Transverse colon (tissue), 4 donors: Measurements from ENCODE around the gene MFRP. TPM values are rescaled to one million over a fixed set of nuclear protein-coding genes. Genes with fewer than 3 reads are reported as not detected.

Experiments
- DNase-seq: peaks from one replicate; pipeline ENCODE4 v3.0.0-alpha.2; 2019
- H3K27ac ChIP-seq, 4 donors: fragments of 200-600 bp; sonication (generic); 2 replicates each; pipeline ENCODE4 v1.5.1; 2016 to 2018; ENCODE audit warnings: inconsistent platforms in 4 of 4
- H3K27me3 ChIP-seq: fragments of 200-600 bp; sonication (generic); 2 replicates; pipeline ENCODE4 v1.5.1; 2017; ENCODE audit warnings: inconsistent platforms
- H3K36me3 ChIP-seq, 4 donors: fragments of 200-600 bp; sonication (generic); 2 replicates each; pipeline ENCODE4 v1.5.1; 2017 to 2019; ENCODE audit warnings: inconsistent platforms in 4 of 4
- H3K4me1 ChIP-seq, 4 donors: fragments of 200-600 bp; sonication (generic); 2 replicates each; pipeline ENCODE4 v1.5.1; 2017 to 2020; ENCODE audit warnings: inconsistent platforms in 4 of 4
- H3K4me3 ChIP-seq, 4 donors: fragments of 200-600 bp; sonication (generic); 1 replicate in 1 of 4; 2 replicates in 3 of 4; pipeline versions ENCODE4 v1.5.1 to v1.6.1; 2017 to 2019; ENCODE audit warnings: inconsistent platforms in 4 of 4
- H3K9me3 ChIP-seq, 2 donors: fragments of 200-600 bp; sonication (generic); 2 replicates each; pipeline ENCODE4 v1.5.1; 2017 to 2019; ENCODE audit warnings: inconsistent platforms in 2 of 2
- CTCF ChIP-seq, 5 experiments: fragments of 200-600 bp in 3 of 5; fragments of 450-650 bp in 2 of 5; sonication (generic) in 3 of 5; IDR thresholded peaks; 1 replicate in 2 of 5; 2 replicates in 3 of 5; pipeline ENCODE4 v1.5.1; 2016 to 2017; ENCODE audit warnings: antibody characterized with exemption in 5 of 5, inconsistent platforms in 3 of 5, mild to moderate bottlenecking in 2 of 5, moderate library complexity in 1 of 5
- EP300 ChIP-seq: sonication (generic); formaldehyde crosslinking; IDR thresholded peaks from one replicate; pipeline ENCODE4 v1.6.1; 2017; ENCODE audit warnings: antibody characterized with exemption, low read depth
- POLR2A ChIP-seq: fragments of 450-650 bp; IDR thresholded peaks from one replicate; pipeline ENCODE4 v1.6.1; 2016; ENCODE audit warnings: antibody characterized with exemption, mild to moderate bottlenecking, moderate library complexity
- POLR2AphosphoS5 ChIP-seq, 3 donors: sonication (generic); formaldehyde crosslinking; IDR thresholded peaks; one replicate each; pipeline ENCODE4 v1.6.1; 2016; ENCODE audit warnings: antibody characterized with exemption in 3 of 3
- WGBS, 2 donors: methylation state at CpG; one replicate each; pipeline ENCODE4 v1.1.5; 2018; ENCODE audit warnings: low coverage in 1 of 2; 5-methylcytosine and 5-hydroxymethylcytosine counted together
- in situ Hi-C, 4 donors: fragments of 200-750 bp; cut with MboI; loops; one replicate each; pipeline versions ENCODE4 v1.15.0 to v1.15.1; 2017; ENCODE audit warnings: low sequenced_read_pairs in 3 of 4, low pct_ligation_motif_present in 1 of 4, low pct_unique_long_range_greater_than_20kb in 1 of 4
- intact Hi-C: fragments of 100-400 bp; cut with DNase I; formaldehyde crosslinking; loops from one replicate; pipeline ENCODE4 v1.15.1; 2023; ENCODE audit warnings: low total_unique reads
- total RNA-seq, 4 donors: library from RNA; depleted of rRNA; stranded (reverse); fragments of >200 nt; gene quantifications; one replicate each; pipeline ENCODE4 v1.1.0, GENCODE V29; 2016

MFRP gene
- total RNA-seq, 4 donors from 2014 or later: 0.32 TPM; not detected in 3

- H3K9me3 ChIP-seq: no peaks in the 10 kb centered on the region
- in situ Hi-C loops (no loop called here), intact Hi-C loops (loop anchor here (5.0 kb wide), 1 partner anchor 116 kb away; the partner anchor contains the start of gene CBL)
- peaks cover 30% of the 10 kb centered on the region for H3K27me3 ChIP-seq
- H3K4me3 ChIP-seq: no peak overlapping the region
- no peak for TF ChIP-seq EP300
- no peak for TF ChIP-seq CTCF (IDR thresholded peaks at IDR 0.05)
- no peak for TF ChIP-seq POLR2AphosphoS5 (IDR thresholded peaks at IDR 0.05)
- TF ChIP-seq POLR2A: no peak
- peaks cover 18 to 41% (median 34%) of the 10 kb centered on the region in 4 donors for H3K4me1 ChIP-seq
- no peak for DNase-seq
- 84 to 100% methylated on average over 1 to 20 of the region's 20 CpGs for WGBS, 2 donors
- H3K27ac ChIP-seq: peak overlapping the region; percentile 82 to 97 (median 87)
- no peaks in the 10 kb centered on the region for H3K36me3 ChIP-seq
These were observed 23.5 kb downstream of the MFRP start for GRCh38 chr11:119322921-119323531.

GRCh38 chr11:119322360-119322739, 24.2 kb downstream of the MFRP start:
- intact Hi-C loops: loop anchor here (5.0 kb wide), 1 partner anchor 115 kb away; the partner anchor contains the start of gene CBL
- no peak for TF ChIP-seq POLR2A
- TF ChIP-seq CTCF (IDR thresholded peaks at IDR 0.05): no peak
- TF ChIP-seq EP300: no peak
- no peak for TF ChIP-seq POLR2AphosphoS5 (IDR thresholded peaks at IDR 0.05)
- WGBS, 2 donors: 61 to 76% methylated on average over 6 of the region's 6 CpGs
- Histone ChIP-seq H3K36me3 (no peaks in the 10 kb centered on the region), H3K27me3 (peaks cover 36% of the 10 kb centered on the region), H3K4me1 (peaks cover 25 to 48% (median 41%) of the 10 kb centered on the region in 4 donors), H3K4me3 (no peak overlapping the region), H3K27ac (peak overlapping the region; percentile 82 to 97 (median 87)), H3K9me3 (no peaks in the 10 kb centered on the region)
- no peak for DNase-seq
- in situ Hi-C loops: no loop called here

- peak overlapping the region; percentile 82 to 97 (median 87) for H3K27ac ChIP-seq
- no peaks in the 10 kb centered on the region for H3K9me3 ChIP-seq
- H3K4me3 ChIP-seq: peak overlapping the region; percentile 18 to 60 (median 34)
- 3% methylated on average over 51 of the region's 60 CpGs; no CpG with 5 or more reads in 1 of the 2 donors for WGBS, 2 donors
- DNase-seq: peak; percentile 72
- H3K27me3 ChIP-seq: peaks cover 48% of the 10 kb centered on the region
- peaks cover 26 to 59% (median 52%) of the 10 kb centered on the region in 4 donors for H3K4me1 ChIP-seq
- intact Hi-C loops: loop anchor here (5.0 kb wide), 1 partner anchor 114 kb away; the partner anchor contains the start of gene CBL
- H3K36me3 ChIP-seq: no peaks in the 10 kb centered on the region
- TF ChIP-seq POLR2AphosphoS5 (IDR thresholded peaks at IDR 0.05): peak; percentile 55 to 79 (median 67)
- no peak for TF ChIP-seq EP300
- no peak for TF ChIP-seq CTCF (IDR thresholded peaks at IDR 0.05)
- TF ChIP-seq POLR2A: peak; percentile 75
- in situ Hi-C loops: no loop called here
These were observed 25.6 kb downstream of the MFRP start for GRCh38 chr11:119320776-119321524.

GRCh38 chr11:119320240-119320775, 26.2 kb downstream of the MFRP start:
- H3K4me1 ChIP-seq: peaks cover 28 to 65% (median 55%) of the 10 kb centered on the region in 4 donors
- no peaks in the 10 kb centered on the region for H3K36me3 ChIP-seq
- TF ChIP-seq EP300 (no peak), POLR2A (no peak), POLR2AphosphoS5 (IDR thresholded peaks at IDR 0.05) (no peak), CTCF (IDR thresholded peaks at IDR 0.05) (no peak)
- peaks cover 54% of the 10 kb centered on the region for H3K27me3 ChIP-seq
- peak overlapping the region; percentile 82 to 97 (median 87) for H3K27ac ChIP-seq
- no peaks in the 10 kb centered on the region for H3K9me3 ChIP-seq
- peak overlapping the region; percentile 0 to 60 (median 34) for H3K4me3 ChIP-seq
- intact Hi-C loops (loop anchor here (5.0 kb wide), 1 partner anchor 113 kb away; the partner anchor contains the start of gene CBL), in situ Hi-C loops (no loop called here)
- no peak for DNase-seq
- WGBS, 2 donors: 42 to 64% methylated on average over 8 to 17 of the region's 17 CpGs
